Vagina (tissue), 2 donors: ENCODE measurements around the gene GAL3ST1. TPM values are rescaled to one million over a fixed set of nuclear protein-coding genes. Genes with fewer than 3 reads are reported as not detected.
"Not testable (repeated sequence)": the region's sequence is repeated elsewhere in the genome, so short reads cannot be mapped to it uniquely, and the experiment has no call there.

Experiments
- DNase-seq, 2 donors: peaks; one replicate each; pipeline ENCODE4 v3.0.0-alpha.2; 2017; ENCODE audit errors: extremely low spot score in 2 of 2
- H3K27ac ChIP-seq: fragments of 200-600 bp; sonication (generic); one replicate; pipeline ENCODE4 v1.5.1; 2019
- H3K27me3 ChIP-seq: fragments of 200-600 bp; sonication (generic); one replicate; pipeline ENCODE4 v1.5.1; 2019
- H3K36me3 ChIP-seq, 2 donors: fragments of 200-600 bp; sonication (generic); one replicate each; pipeline ENCODE4 v1.5.1; 2017 to 2019
- H3K4me1 ChIP-seq: fragments of 200-600 bp; sonication (generic); one replicate; pipeline ENCODE4 v1.5.1; 2019
- H3K4me3 ChIP-seq, 2 donors: fragments of 200-600 bp; sonication (generic); 1 replicate in 1 of 2; 2 replicates in 1 of 2; pipeline ENCODE4 v1.5.1; 2016 to 2019
- H3K9me3 ChIP-seq: fragments of 200-600 bp; sonication (generic); one replicate; pipeline ENCODE4 v1.5.1; 2019
- POLR2A ChIP-seq, 2 donors: fragments of 450-650 bp; IDR thresholded peaks; one replicate each; pipeline ENCODE4 v1.6.1; 2017; ENCODE audit warnings: antibody characterized with exemption in 2 of 2, mild to moderate bottlenecking in 2 of 2, moderate library complexity in 2 of 2
- POLR2AphosphoS5 ChIP-seq, 2 donors: sonication (generic); formaldehyde crosslinking; IDR thresholded peaks; one replicate each; pipeline ENCODE4 v1.9.0; 2017; ENCODE audit warnings: antibody characterized with exemption in 2 of 2, mild to moderate bottlenecking in 2 of 2, low read depth in 1 of 2; ENCODE audit not compliant: insufficient read depth in 1 of 2
- intact Hi-C: fragments of 100-400 bp; cut with DNase I; formaldehyde crosslinking; loops from one replicate; pipeline ENCODE4 v1.15.1; 2023
- total RNA-seq: library from RNA; depleted of rRNA; stranded (reverse); fragments of >200 nt; gene quantifications from one replicate; pipeline ENCODE4 v1.2.3, GENCODE V29; 2016
- TF ChIP-seq, protein P1 (sequence below), 3 experiments: fragments of 450-650 bp in 2 of 3; fragments of 200-600 bp in 1 of 3; sonication (generic) in 1 of 3; IDR thresholded peaks; one replicate each; pipeline ENCODE4 v1.5.1; 2017 to 2019; ENCODE audit warnings: antibody characterized with exemption in 3 of 3, mild to moderate bottlenecking in 2 of 3, moderate library complexity in 2 of 3

GAL3ST1 gene
- total RNA-seq, 1 donor from 2014 or later: not detected

DNA sequence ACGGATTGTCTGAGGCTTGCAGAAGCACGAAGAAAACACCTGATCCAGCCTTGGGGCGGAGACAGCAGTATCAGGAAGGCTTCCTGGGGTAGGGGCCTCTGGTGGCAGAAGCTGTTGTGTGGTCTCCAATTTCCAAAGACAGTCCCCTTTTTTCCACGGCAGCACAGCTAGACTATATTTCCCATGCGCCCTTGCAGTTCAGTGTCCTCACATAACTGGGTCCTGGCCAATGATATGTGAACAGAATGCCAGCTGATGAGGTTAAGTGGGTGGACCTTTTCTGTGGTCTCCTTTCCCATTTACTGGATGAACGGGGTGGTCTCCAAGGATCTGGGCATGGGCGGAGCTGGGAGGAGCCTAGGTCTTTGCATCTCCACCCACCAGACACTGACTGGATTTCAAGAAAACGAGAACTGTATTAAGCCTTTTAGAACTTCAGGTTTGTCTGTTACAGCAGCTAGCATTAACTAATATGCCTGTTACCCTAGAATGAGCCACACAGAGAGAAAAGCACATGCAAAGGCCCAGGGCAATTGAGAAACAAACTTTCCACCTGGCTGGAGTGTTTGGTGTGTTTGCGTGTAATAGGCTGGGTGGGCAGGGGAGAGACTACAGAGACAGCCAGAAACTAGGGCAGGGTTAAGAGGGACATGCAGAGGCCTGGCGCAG lies 6.2 kb downstream of the GAL3ST1 start:
- intact Hi-C loops: no loop called here
- no peaks in the 10 kb centered on the region for H3K4me1 ChIP-seq

DNA sequence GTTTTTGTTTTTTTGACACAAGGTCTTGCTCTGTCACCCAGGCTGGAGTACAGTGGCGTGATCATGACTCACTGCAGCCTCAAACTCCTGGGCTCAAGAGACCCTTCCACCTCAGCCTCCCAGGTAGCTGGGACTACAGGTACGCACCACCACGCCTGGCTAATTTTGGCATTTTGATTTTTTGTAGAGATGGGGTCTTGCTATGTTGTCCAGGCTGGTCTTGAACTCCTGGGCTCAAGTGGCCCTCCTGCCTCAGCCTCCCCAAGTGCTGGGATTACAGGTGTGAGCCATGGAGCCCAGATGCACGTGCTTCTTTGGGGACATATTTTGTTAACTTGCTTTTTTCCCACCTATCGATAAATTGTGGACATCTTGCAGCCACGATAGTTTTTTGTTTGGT lies 7.2 kb downstream of the GAL3ST1 start:
- H3K27ac ChIP-seq, intact Hi-C loops, H3K36me3 ChIP-seq, H3K27me3 ChIP-seq, H3K4me3 ChIP-seq, DNase-seq, H3K9me3 ChIP-seq, H3K4me1 ChIP-seq: not testable (repeated sequence)

More for the DNA sequence above, 6.2 kb downstream of the GAL3ST1 start:
- no peaks in the 10 kb centered on the region for H3K27me3 ChIP-seq
- H3K36me3 ChIP-seq: no peaks in the 10 kb centered on the region
- DNase-seq: no peak
- H3K27ac ChIP-seq: no peak overlapping the region
- no peaks in the 10 kb centered on the region for H3K9me3 ChIP-seq
- TF ChIP-seq, protein P1, sequence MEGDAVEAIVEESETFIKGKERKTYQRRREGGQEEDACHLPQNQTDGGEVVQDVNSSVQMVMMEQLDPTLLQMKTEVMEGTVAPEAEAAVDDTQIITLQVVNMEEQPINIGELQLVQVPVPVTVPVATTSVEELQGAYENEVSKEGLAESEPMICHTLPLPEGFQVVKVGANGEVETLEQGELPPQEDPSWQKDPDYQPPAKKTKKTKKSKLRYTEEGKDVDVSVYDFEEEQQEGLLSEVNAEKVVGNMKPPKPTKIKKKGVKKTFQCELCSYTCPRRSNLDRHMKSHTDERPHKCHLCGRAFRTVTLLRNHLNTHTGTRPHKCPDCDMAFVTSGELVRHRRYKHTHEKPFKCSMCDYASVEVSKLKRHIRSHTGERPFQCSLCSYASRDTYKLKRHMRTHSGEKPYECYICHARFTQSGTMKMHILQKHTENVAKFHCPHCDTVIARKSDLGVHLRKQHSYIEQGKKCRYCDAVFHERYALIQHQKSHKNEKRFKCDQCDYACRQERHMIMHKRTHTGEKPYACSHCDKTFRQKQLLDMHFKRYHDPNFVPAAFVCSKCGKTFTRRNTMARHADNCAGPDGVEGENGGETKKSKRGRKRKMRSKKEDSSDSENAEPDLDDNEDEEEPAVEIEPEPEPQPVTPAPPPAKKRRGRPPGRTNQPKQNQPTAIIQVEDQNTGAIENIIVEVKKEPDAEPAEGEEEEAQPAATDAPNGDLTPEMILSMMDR (IDR thresholded peaks at IDR 0.05): no peak
- no peak for TF ChIP-seq POLR2A (IDR thresholded peaks at IDR 0.05)
- TF ChIP-seq POLR2AphosphoS5 (IDR thresholded peaks at IDR 0.05; ENCODE audit: insufficient read depth in 1 of 2, low read depth in 1 of 2): no peak
- H3K4me3 ChIP-seq: no peak overlapping the region

DNA sequence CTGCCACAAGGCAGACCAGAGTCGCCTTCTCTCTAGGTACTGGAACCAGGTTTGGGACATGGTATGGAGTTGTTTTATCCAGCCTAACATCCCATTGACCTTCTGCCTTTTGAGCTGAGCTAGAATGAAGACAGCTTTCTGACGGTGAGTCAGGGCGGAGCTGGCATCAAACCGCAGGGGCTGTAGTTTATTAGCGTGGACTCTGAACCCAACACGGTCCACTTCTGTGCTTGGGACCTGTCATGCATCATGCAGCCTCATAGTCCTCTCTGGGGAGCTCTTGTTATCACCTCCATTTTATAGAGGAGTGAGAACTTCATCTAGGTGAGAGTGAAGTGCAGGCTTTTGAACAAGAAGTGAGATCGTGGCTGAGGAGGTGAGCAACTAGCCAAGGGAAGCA lies 8.3 kb downstream of the GAL3ST1 start:
- DNase-seq: no peak
- intact Hi-C loops: no loop called here
- TF ChIP-seq POLR2A (IDR thresholded peaks at IDR 0.05) (no peak), POLR2AphosphoS5 (IDR thresholded peaks at IDR 0.05; ENCODE audit: insufficient read depth in 1 of 2, low read depth in 1 of 2) (no peak)
- TF ChIP-seq, protein P1 (IDR thresholded peaks at IDR 0.05): no peak

DNA sequence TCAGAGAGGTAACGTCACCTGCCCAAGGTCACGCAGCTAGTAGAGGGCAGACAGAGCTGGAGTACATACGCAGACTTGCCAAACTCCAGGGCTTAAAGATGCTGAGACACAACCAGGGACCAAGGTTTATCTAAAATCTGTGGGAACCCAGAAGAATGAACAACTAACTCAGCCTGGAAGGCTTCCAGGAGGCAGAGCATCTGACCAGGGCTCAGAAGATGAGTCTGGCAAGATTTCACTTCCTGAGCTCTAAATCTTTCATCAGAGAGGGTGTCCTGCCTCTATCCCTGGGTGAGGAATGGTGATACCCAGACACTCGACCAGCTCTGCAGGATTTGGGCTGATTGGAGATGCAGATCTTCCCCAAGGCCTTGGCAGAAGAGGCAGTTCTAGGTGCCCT lies 9.1 kb downstream of the GAL3ST1 start:
- no peak overlapping the region for H3K27ac ChIP-seq
- H3K4me3 ChIP-seq: no peak overlapping the region
- no peaks in the 10 kb centered on the region for H3K27me3 ChIP-seq
- H3K4me1 ChIP-seq: no peaks in the 10 kb centered on the region
- TF ChIP-seq, protein P1 (IDR thresholded peaks at IDR 0.05): no peak
- TF ChIP-seq POLR2A (IDR thresholded peaks at IDR 0.05): no peak
- TF ChIP-seq POLR2AphosphoS5 (IDR thresholded peaks at IDR 0.05; ENCODE audit: insufficient read depth in 1 of 2, low read depth in 1 of 2): no peak
- no peaks in the 10 kb centered on the region for H3K36me3 ChIP-seq
- intact Hi-C loops: no loop called here
- no peak for DNase-seq
- no peaks in the 10 kb centered on the region for H3K9me3 ChIP-seq

More for the DNA sequence above, 8.3 kb downstream of the GAL3ST1 start:
- Histone ChIP-seq H3K4me3 (no peak overlapping the region), H3K27me3 (no peaks in the 10 kb centered on the region), H3K9me3 (no peaks in the 10 kb centered on the region), H3K4me1 (no peaks in the 10 kb centered on the region), H3K27ac (no peak overlapping the region), H3K36me3 (no peaks in the 10 kb centered on the region)

DNA sequence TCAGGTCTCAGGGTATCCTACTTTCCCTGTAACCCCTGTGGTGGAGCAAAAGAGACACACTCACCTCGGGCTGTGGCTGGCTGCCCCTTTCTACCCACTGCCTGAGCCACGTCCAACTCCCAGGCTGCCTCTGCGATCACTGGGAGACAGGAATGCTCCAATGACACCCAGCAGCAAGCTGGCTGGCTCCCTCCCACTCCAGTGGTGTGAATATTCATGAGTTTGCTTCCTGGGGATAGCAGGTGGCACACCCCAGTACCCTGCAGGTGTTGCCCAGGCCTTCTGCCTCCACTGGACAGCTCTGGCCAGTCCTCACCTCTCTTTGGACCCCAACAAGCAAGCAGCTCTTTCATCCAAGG lies 9.7 kb downstream of the GAL3ST1 start:
- H3K27ac ChIP-seq: no peak overlapping the region
- intact Hi-C loops: no loop called here
- no peaks in the 10 kb centered on the region for H3K36me3 ChIP-seq
- no peaks in the 10 kb centered on the region for H3K27me3 ChIP-seq
- H3K4me1 ChIP-seq: no peaks in the 10 kb centered on the region
- H3K9me3 ChIP-seq: no peaks in the 10 kb centered on the region
- no peak for DNase-seq
- no peak overlapping the region for H3K4me3 ChIP-seq
- no peak for TF ChIP-seq POLR2AphosphoS5 (IDR thresholded peaks at IDR 0.05; ENCODE audit: insufficient read depth in 1 of 2, low read depth in 1 of 2)

DNA sequence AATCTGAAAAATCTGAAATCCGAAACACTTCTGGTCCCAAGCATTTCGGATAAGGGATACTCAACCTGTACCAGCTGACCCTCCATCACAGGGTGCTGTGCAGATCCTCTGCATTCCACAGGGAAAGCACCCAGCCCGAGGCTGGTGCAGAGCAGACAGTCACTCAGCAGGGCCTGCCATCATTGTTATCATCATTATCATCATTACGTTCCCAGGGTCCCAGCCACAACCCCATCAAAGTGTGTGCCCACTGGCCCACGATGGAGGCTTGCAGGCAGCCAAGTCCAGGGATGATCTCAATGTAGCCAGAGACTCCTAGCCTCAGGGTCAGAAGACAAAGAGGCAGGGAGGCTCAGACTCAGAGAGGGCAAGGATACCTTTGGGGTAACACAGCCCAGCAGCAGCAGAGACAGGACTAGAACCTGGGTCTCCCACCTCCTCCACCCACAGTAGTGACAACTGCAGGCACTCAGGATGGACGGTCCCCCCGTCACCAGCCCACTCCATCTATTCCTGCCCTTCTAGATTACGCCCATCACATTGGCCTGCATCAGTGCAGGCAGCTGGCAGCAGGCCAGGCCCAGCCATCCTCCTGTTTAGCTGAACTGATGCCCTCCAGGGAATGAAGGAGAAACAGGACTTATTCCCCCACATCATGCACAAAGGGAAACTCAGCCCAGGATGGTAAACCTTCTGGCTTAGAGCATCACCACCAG lies 10.3 kb downstream of the GAL3ST1 start:
- no peaks in the 10 kb centered on the region for H3K4me1 ChIP-seq
- intact Hi-C loops: no loop called here
- TF ChIP-seq, protein P1 (IDR thresholded peaks at IDR 0.05): no peak
- TF ChIP-seq POLR2A (IDR thresholded peaks at IDR 0.05): no peak
- TF ChIP-seq POLR2AphosphoS5 (IDR thresholded peaks at IDR 0.05; ENCODE audit: insufficient read depth in 1 of 2, low read depth in 1 of 2): no peak
- no peaks in the 10 kb centered on the region for H3K36me3 ChIP-seq
- H3K27me3 ChIP-seq: no peaks in the 10 kb centered on the region
- H3K4me3 ChIP-seq: no peak overlapping the region
- no peaks in the 10 kb centered on the region for H3K9me3 ChIP-seq
- H3K27ac ChIP-seq: no peak overlapping the region
- DNase-seq: no peak
